ENCODE measurements around the gene TAS1R1.

The TAS1R1 gene

DNA sequence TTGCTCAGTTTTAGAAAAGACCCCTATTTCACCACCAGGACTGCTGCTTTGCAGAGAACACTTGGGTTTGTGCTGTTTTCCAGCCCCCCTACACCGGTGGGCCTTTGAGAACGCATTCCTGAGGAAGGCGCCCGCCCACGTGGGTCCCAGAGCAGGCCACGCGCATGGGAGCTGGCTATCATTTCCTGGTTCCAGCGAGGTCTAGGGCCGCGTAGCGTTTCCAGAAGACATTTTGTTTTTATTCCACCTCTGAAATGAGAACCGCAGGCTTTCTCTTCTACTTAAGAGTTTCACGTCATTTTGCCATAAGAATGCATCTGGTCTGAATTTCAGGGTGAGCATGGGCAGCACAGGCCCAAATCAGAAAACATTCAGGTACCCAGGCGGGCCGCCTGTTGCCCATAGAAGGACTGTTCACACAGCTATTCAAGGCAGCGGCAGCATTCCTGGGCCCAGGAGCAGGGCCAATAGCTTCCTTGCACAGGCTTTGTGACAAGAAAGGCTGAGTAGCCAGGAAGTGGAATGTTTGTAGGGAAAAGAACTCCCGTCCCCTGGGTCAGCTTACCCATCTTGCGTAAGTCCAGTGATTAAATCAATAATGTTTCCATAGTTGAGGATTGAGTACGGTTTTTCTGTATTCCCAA is 48.9 kb downstream of the TAS1R1 start:
- no peak for DNase-seq (ENCODE audit: low read depth)

DNA sequence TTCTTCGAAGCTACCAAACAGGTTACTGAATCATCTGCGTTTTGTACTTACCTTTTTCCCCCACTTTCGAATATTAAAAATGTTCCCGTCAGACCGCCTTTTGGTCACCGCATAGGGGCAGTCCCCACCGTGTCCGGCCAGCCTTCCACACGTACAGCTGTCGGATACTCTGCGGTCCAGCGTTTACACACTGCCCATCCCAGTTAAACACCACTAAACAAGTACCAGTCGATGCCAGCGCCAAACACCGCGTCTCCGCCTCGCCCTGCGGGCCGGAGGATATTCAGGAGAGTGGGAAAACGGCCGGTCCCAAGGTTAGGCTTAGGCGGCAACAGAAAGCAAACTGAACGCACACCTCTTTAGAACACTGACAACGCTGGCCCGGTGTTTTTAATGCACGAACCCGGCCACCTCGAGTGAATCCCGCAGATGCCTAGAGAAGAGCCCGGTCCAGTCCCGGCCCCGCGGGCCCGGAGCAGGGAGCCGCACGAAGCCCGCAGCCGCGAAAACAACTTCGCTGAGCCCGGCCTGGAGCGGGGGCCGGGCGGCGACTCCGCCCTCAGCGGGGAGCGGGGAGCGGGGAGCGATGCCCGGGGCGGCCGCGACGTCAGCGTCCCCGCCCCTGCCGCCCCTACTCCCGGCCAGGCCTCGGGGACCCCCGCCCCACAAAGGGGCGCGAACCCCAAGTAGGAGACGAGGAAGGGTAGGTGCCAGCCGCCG is 57.7 kb downstream of the TAS1R1 start:
- DNase-seq (ENCODE audit: low read depth) = no peak

DNA sequence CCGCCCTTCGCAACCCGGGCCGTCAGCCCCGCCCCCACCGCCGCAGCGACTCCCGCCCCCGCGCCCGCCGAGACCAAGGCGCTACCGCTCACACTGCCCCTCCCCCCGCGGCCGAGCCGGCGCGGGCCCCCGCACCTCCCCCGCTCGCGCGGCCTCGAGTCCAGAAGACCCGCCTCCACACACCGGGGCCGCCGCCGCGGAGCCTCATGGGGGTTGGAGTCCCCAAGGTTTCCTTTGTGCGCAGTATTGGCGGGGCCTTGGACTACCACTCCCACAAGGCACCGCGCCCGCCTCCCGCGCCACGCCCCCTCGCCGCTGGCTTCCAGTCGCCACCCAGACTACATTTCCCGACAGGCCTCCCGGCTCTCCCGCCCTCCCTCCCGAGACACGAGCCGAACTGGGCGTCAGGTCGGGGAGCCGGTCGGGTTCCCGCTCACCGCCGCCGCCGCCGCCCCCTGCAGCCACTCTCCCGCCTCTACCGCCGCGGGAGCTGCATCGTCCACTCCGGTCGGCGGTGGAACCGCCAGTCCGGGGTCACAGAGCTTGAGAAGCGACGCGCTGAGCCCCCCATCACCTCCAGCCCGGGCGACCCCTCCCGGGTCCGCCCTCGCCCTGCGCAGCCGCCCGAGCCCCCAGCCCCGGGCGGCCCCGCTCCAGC is 58.4 kb downstream of the TAS1R1 start, which contains the start of gene PHF13:
Gene PHF13 (plus strand): TSS at position 371 of the 658 bp plus-strand sequence. CDS start 336 bp downstream, outside the sequence.
- DNase-seq (ENCODE audit: low read depth) = peak; percentile 100

DNA sequence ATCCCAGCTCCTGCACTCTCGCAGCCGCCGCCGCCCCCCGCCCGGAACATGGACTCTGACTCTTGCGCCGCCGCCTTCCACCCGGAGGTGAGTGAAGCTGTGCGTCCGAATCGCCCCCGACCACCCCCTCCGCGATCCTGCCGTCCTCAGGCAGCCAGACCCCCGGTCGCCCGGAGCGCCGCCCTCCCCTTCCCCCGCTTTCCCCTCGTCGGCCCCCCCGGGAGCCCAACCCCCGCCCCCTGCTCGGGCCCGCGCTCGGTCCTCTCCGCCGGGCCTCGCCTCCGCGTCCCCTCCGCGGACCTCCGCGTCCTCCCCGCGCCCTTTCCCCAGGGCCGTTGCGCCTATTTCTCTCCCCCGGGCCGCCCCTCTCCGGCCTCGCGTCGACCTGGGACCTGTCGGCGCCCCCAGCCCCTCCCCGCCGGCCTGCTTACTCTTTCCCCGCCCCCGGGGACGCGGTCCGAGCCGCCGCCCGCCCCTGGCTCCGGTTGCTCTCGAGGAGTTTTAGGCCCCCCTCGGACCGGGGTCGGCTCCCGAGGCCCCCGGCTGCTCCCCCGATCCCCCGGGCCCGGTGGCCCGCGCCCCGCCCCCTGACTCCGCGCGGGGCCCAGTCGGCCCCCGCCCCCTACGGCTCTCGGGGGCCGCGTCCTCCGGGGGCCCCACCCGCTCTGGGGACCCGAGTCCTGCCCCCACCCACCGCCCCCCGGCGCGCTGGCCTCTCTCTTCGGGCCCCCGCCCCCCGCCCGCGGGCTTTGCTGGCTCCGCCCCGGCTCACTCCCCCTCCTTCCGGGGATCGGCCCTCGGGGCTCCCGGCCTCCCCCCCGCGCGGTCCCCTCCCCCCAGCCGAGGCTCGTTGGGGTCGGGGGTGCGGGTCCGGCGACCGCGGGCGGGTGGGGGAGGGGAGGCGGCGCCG is 59.2 kb downstream of the TAS1R1 start:
- DNase-seq (ENCODE audit: low read depth) = peak; percentile 61

DNA sequence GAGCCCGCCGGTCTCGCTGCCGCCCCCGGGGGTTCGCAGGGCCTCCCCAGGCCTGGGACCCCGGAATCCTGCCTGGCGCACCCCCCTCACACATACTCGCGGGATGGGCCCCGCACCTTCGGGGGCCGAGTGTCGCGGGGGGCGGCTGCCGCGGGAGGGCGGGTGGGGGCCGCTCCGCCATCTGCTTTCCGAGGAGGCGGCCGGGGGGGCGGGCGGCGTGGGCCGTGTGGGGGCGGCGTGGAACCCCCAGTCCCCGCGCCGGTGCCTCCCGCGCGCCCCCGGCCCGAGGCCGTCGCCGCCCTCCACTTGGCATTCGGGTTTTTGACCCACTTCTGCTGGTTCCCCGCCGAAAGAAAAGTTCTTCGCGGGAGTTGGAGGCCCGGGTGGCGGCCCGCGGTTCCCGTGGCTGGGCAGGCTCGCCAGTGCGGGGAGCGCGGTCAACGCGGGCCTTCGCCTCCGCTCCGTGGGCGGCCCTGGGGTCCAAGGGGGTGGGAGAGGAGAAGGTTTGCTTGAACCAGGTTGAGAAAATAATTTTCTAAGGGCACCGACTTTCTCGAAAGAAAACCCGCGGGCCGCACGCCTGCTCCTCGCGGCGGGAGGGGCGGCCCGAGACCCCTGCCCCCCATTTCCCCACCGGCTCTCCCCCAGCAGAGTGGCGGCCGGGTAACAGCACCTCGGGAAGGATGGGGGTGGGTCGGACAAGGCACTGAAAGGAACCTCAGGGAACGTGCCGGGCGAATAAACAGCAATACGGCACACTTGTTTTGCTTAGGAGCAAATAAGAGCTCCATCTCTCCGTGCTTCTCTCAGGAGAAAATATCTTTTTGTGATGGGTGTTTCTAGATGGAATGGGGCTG is 60.0 kb downstream of the TAS1R1 start:
- DNase-seq (ENCODE audit: low read depth) = no peak

DNA sequence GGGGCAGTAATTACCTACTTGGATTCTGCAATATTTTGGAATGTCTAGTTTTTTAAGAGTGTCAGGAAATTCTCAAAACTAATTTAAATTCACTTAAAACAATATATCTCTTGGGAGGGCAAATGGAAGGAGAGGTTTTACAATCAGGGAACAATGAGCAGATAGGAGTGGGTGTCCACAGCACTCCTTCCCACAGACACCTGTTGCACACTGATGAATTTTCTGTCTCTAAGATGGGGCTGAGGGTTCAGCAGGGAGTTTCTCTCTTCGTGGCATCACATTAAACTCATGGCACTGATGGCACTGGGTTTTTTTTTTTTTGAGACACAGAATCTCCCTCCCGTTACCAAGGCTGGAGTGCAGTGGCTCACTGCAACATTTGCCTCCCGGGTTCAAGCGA is 63.9 kb downstream of the TAS1R1 start:
- DNase-seq (ENCODE audit: low read depth) = no peak

DNA sequence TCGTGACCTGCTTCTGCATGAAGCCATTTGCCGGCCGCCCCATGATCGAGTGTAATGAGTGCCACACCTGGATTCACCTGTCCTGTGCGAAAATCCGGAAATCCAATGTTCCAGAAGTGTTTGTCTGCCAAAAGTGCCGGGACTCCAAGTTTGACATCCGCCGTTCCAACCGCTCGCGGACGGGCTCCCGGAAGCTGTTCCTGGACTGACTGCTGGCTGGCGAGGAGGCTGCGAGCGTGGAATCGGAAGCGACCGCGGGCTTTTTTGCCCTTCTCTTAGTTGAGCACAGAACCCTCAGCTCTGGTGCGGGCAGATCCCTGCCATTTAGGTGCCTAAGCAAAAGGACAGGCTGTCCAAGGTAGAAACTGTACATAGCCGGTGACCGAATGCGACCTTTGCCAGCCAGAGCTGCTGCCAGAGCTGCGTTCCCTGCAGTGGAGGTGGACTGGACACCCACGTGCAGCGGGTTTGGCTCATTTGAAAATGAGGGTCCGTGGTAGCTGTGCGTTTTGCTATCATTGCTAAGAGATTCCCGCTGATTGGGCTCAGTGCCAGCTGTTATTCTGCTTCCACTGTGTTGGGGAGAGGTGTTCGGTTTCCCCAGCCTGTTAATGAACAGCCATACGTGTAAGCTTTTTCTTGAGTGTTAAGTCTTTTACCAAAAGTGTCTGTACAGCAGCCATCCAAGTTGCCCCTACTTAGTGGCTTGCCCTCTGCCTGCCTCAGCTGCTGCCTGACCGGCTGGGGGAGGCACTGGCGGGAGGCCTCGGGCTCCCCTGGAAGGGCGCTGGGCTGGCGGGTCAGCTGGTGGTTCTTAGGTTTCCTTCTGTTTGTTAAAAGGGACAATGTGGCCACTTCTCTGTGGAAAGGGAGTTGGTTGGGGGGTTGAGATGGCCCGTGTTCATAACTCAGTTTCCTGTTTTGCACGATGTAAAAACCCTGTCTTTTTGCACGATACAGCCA is 66.6 kb downstream of the TAS1R1 start:
- DNase-seq (ENCODE audit: low read depth) = no peak

DNA sequence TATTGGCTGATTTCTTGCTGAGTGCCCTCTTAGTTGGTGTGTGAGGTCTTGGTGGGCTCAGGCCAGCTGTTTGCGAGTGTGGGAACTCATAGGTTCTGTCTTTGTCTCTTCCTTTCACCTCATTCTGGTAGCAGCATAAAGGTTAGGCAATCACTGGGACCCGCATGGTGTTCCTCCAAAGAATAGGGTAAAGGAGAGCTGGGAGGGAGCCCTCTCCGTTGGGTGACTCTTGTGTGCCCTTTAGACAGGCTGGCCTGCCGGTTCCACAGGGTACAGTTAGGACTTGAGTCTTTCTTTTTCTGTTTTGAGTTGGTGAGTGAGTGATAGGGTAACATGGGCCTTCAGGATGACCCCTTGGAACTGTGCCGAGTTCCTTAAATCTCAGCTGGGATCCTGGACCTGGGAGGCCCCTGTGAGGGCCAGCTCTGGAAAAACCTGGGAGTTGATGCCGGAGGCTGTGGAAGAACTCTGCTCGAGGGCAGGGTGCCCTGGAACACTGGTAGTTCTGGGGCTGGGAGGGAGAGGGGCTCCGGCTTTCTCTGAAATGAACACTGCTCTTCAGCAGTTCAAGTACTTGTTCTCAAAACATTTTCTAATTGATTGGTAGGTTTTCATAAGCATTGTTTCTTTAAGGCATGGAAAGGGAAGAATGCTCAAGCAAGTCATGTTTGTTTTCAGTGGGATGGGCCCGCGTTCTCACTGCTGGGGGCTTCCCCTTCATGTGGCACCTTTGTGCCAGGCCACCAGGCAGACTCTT is 67.5 kb downstream of the TAS1R1 start:
- DNase-seq (ENCODE audit: low read depth) = no peak

DNA sequence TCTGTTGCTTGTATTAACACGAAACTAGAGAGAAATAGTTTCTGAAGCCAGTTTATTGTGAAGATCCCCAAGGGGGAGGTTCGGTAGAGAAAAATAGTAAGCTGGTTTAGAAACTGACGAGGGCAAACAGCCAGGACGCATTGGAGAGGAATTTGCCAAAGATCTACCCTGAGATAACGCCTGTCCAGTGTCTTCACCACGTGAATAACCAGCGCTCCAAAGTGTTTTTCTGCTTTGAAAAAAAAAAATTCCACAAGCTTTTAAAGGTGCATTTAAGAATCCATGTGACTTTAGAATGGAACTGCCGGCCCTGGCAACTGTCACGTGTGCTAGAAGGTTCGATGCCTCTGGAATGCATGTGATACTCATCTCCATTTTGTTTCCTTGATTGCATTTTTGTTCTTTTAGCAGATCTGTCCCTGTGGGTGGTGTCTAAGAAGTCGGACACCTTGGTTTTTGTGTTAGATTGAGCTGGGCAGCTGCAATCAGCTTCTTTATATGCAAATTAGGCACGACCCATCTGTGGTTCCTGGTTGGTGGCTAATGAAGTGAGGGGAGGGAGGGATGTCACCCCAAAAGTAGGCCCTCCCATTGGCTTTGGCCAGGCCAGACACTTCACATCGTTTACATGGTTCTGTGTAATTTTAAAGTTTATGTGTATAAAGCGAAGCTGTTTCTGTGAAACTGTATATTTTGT is 68.3 kb downstream of the TAS1R1 start:
- DNase-seq (ENCODE audit: low read depth) = no peak

DNA sequence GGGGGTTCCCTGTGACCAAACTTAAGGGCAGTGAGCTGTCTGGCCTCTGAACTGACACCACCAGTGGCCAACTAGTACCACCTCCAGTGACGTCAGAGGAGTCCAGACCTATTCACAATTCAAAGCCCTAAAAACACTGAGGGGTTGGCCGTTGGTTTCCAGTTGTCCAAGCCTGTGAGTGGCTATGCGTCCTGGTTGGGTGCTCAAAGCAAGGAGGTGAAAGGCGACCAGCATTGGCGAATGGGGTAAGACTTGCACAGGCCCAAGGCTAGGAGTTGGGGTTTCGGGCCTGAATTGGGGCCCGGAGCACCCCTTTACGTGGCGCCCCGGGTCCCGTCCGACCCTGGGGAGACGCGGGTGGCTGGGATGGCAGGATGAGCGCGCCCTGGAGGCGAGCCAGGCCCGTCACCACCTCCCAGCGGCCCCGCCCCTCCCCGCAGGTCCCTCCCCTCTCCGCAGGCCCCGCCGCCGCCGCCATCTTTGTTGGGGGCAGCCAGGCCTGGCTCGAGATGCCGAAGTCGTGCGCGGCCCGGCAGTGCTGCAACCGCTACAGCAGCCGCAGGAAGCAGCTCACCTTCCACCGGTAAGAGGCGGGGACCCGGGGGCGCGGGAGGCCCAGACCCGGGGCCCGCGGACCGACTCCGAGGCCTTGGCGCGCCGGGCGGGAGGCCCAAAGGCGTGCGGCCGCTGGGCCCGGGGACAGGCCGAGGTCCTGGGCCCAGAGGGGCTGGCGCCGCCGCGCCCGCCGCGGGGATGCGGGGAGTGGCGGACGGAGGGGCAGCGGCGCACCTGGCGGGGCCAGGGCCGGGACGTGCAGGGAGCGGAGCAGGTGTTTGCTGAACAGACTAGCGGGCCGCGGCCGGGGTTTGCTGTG is 69.8 kb downstream of the TAS1R1 start, which contains the start of gene THAP3:
Gene THAP3 (plus strand): TSS at position 159 of the 874 bp plus-strand sequence. CDS start 351 bp downstream, at position 510.
- peak; percentile 77 for DNase-seq (ENCODE audit: low read depth)

DNA sequence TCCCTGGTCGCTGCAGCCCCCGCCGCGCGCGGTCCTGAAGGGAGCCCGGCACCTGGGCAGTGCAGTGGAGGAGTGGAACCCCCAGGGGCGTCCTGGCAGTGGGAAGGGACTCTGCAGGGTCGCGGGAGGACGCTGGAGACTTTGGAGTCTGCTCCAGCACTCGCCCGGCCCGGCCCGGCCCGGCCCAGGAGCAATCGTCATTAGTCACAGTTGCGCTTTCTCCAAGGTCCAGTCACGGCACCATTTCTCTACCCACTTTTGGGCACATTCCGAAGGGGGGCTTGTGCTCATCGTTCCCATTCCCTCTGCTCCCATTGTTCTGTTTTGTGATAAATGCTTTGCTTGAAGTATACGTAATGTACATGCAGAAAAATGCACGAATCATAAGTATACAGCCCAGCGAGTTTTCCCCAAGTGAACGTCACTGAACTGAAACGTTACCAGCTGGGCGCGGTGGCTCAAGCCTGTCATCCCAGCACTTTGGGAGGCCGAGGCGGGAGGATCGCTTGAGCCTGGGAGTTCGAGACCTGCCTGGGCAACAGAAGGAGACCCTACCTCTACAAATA is 70.6 kb downstream of the TAS1R1 start:
- DNase-seq (ENCODE audit: low read depth) = no peak

DNA sequence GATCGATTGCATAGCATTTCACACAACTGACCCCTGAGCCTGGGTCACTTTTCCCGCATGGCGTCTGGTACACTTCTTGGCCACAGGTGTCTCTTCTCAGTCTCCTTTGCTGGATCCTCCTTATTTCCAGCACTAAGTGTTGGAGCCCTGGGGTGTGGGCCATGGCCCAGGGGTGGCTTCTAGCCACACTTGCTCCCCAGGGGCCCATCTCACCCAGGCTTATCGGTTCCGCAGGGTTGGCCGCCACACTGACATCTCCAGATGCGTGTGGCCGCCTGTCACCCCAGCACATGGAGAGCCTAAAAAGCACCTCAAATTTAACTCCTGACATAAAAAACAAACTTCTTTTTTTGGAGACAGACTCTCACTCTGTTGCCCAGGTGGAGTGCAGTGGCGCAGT is 71.9 kb downstream of the TAS1R1 start:
- no peak for DNase-seq (ENCODE audit: low read depth)

DNA sequence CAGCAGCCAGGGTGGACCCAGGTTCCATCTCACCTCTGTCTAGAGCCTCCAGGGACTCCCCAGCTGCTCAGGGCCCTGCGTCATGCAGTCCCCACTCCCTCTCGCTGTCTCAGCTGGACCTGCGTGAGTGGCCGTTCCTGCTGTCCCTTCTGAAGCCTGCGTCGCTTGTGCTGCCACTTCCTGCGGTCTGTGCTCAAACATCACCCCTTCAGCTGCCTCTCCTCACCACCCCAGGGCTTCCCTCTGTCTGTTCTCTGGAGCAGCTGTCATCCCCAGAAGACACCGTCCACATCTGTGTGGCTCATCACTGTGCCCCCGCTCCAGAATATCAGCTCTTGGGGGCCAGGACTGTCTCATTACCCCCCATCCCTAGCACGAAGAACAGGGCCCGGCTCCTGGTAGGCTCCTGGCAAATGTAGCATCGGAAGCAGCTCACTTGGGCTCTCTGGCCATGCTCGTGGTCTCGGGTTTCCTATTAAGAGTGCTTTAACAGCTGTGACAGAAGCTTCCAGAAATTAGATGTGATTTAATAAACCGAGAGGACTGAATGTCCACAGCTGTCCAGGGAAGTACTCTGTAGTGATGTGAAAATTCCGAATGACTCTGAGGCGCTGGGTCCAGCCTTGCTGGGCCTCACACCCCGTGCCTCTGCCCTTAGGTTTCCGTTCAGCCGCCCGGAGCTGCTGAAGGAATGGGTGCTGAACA is 72.9 kb downstream of the TAS1R1 start:
- DNase-seq (ENCODE audit: low read depth) = no peak

DNA sequence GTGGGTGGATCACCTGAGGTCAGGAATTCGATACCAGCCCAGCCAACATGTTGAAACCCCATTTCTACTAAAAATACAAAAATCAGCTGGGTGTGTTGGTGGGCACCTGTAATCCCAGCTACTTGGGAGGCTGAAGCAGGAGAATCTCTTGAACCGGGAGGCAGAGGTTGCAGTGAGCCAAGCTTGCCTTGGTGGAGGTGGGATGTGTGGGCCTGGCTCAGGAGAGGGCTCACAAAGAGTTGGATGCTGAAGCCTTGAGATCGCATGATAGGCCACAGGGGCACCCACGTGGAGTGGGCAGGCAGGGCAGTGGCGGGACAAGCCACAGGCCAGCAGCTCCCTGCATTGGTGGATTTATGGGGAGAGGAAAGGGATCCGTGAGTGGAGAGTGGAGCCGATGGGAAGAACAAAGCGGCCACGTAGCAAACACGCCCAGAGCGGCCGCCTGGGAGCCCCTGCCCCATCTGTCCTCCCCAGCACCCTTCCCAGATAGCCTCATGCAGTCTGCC is 73.9 kb downstream of the TAS1R1 start:
- DNase-seq (ENCODE audit: low read depth) = no peak
